Left lung (tissue), 10 donors: ENCODE results near the gene FMN1. TPM values are rescaled to one million over a fixed set of nuclear protein-coding genes. Genes with fewer than 3 reads are reported as not detected.

Experiments used
- ATAC-seq: fragments of 200-7000 bp; cut with Tn5 transposase; one replicate; pipeline ENCODE4 v1.9.1; 2020; ENCODE audit warnings: moderate library complexity
- DNase-seq, 4 donors: peaks; one replicate each; pipeline ENCODE4 v3.0.0-alpha.2; 2013 to 2020
- H3K27ac ChIP-seq, 2 donors: fragments of 200-600 bp; sonication (generic) in 1 of 2; one replicate each; pipeline versions ENCODE4 v1.5.0 to v1.8.0; 2020 to 2021
- H3K27me3 ChIP-seq, 2 donors: fragments of 200-600 bp; sonication (generic) in 1 of 2; one replicate each; pipeline versions ENCODE4 v1.5.0 to v1.8.0; 2020 to 2021
- H3K36me3 ChIP-seq, 2 donors: fragments of 200-600 bp; sonication (generic) in 1 of 2; one replicate each; pipeline versions ENCODE4 v1.5.0 to v1.8.0; 2020 to 2021
- H3K4me1 ChIP-seq, 2 donors: fragments of 200-600 bp; one replicate each; pipeline ENCODE4 v1.8.0; 2021
- H3K4me3 ChIP-seq, 2 donors: fragments of 200-600 bp; sonication (generic) in 1 of 2; one replicate each; pipeline versions ENCODE4 v1.5.0 to v1.8.0; 2020 to 2021; ENCODE audit warnings: mild to moderate bottlenecking in 1 of 2
- H3K9me3 ChIP-seq, 2 donors: fragments of 200-600 bp; sonication (generic) in 1 of 2; one replicate each; pipeline versions ENCODE4 v1.5.0 to v1.8.0; 2020 to 2021
- CTCF ChIP-seq, 2 donors: fragments of 200-600 bp; sonication (generic) in 1 of 2; IDR thresholded peaks; one replicate each; pipeline versions ENCODE4 v1.5.0 to v1.8.0; 2021; ENCODE audit warnings: antibody characterized with exemption in 2 of 2
- intact Hi-C, 2 donors: fragments of 100-400 bp; cut with DNase I; formaldehyde crosslinking; loops; one replicate each; pipeline versions ENCODE4 v1.11.2 to v1.14.2; 2022
- polyA plus RNA-seq, 6 donors: library from polyadenylated mRNA; unstranded; fragments of 120-200 nt; gene quantifications; one replicate each; pipeline ENCODE4 v1.2.1, GENCODE V29; 2013; ENCODE audit not compliant: insufficient read length in 6 of 6
- total RNA-seq, 2 donors: library from RNA; stranded (reverse); fragmentation: NEBNext Ultra II Directional; extraction: Animal tissue kit (Norgen Biotek cat#: 25700); gene quantifications; one replicate each; pipeline ENCODE4 v1.2.1, GENCODE V29; 2021
- donor health status: DM: no; HTN: yes; CAD: no.
- donor health status: DM: no; HTN: no; CAD: no.

Gene FMN1
- total and polyA plus RNA-seq, 8 donors, result 4.6 to 45.2 (median 8.4) TPM

GRCh38 chr15:33104212-33104611 lies 90.3 kb downstream of the FMN1 start:
- TF ChIP-seq CTCF (IDR thresholded peaks at IDR 0.05), result no peak
- DNase-seq, result no peak
- Histone ChIP-seq H3K9me3 (no peaks in the 10 kb centered on the region), H3K27me3 (no peaks in the 10 kb centered on the region), H3K27ac (no peak overlapping the region), H3K36me3 (no peaks in the 10 kb centered on the region), H3K4me3 (no peak overlapping the region), H3K4me1 (no peaks in the 10 kb centered on the region)
- intact Hi-C loops, result no loop called here
- ATAC-seq, result no peak

- intact Hi-C loops, result no loop called here
- H3K27me3 ChIP-seq, result no peaks in the 10 kb centered on the region
- no peak for ATAC-seq
These were observed 93.5 kb downstream of the FMN1 start for GRCh38 chr15:33101036-33101435.

GRCh38 chr15:33100314-33100713 lies 94.2 kb downstream of the FMN1 start:
- H3K27ac ChIP-seq, result no peak overlapping the region
- intact Hi-C loops, result no loop called here
- no peaks in the 10 kb centered on the region for H3K27me3 ChIP-seq
- no peak for ATAC-seq
- TF ChIP-seq CTCF (IDR thresholded peaks at IDR 0.05), result no peak
- H3K36me3 ChIP-seq, result no peaks in the 10 kb centered on the region
- DNase-seq, result no peak
- no peaks in the 10 kb centered on the region for H3K9me3 ChIP-seq
- no peak overlapping the region for H3K4me3 ChIP-seq
- no peaks in the 10 kb centered on the region for H3K4me1 ChIP-seq

More at GRCh38 chr15:33101036-33101435, 93.5 kb downstream of the FMN1 start:
- no peaks in the 10 kb centered on the region for H3K4me1 ChIP-seq
- no peak overlapping the region for H3K4me3 ChIP-seq
- DNase-seq, result no peak
- no peaks in the 10 kb centered on the region for H3K36me3 ChIP-seq
- no peak for TF ChIP-seq CTCF (IDR thresholded peaks at IDR 0.05)
- no peaks in the 10 kb centered on the region for H3K9me3 ChIP-seq
- H3K27ac ChIP-seq, result no peak overlapping the region

GRCh38 chr15:33099739-33100138 lies 94.8 kb downstream of the FMN1 start:
- Histone ChIP-seq H3K27me3 (no peaks in the 10 kb centered on the region), H3K4me3 (no peak overlapping the region), H3K27ac (no peak overlapping the region), H3K9me3 (no peaks in the 10 kb centered on the region), H3K36me3 (no peaks in the 10 kb centered on the region), H3K4me1 (no peaks in the 10 kb centered on the region)
- no peak for ATAC-seq
- DNase-seq, result no peak
- intact Hi-C loops, result no loop called here
- TF ChIP-seq CTCF (IDR thresholded peaks at IDR 0.05), result no peak

GRCh38 chr15:33099213-33099612 lies 95.3 kb downstream of the FMN1 start:
- no peak overlapping the region for H3K27ac ChIP-seq
- intact Hi-C loops, result no loop called here
- no peaks in the 10 kb centered on the region for H3K27me3 ChIP-seq
- H3K4me3 ChIP-seq, result no peak overlapping the region
- no peak for TF ChIP-seq CTCF (IDR thresholded peaks at IDR 0.05)
- DNase-seq (no peak), ATAC-seq (no peak)
- no peaks in the 10 kb centered on the region for H3K4me1 ChIP-seq
- no peaks in the 10 kb centered on the region for H3K9me3 ChIP-seq
- no peaks in the 10 kb centered on the region for H3K36me3 ChIP-seq
